HepG2 (cell line): ENCODE results near the gene CDSN.

Experiments
- CREB3 ChIP-seq: sonication (generic); formaldehyde crosslinking; IDR thresholded peaks from 2 replicates; pipeline ENCODE4 v1.5.0; 2020; ENCODE audit warnings: missing genetic modification reagents
- CTCF ChIP-seq: sonication (generic); formaldehyde crosslinking; IDR thresholded peaks from 2 replicates; pipeline ENCODE4 v1.5.0; 2020; ENCODE audit warnings: mild to moderate bottlenecking, missing genetic modification reagents, moderate library complexity
- EP300 ChIP-seq, 3 experiments: sonication (generic) in 1 of 3; formaldehyde crosslinking in 1 of 3; IDR thresholded peaks; 2 replicates each; pipeline versions ENCODE4 v1.5.1 to v1.6.1; 2011 to 2020; ENCODE audit warnings: low read depth in 2 of 3, low read length in 2 of 3, borderline replicate concordance in 1 of 3, improper control_type of control experiment in 1 of 3, mild to moderate bottlenecking in 1 of 3, missing genetic modification reagents in 1 of 3, moderate library complexity in 1 of 3
- IRF1 ChIP-seq: sonication (generic); formaldehyde crosslinking; IDR thresholded peaks from 2 replicates; pipeline ENCODE4 v1.4.0; 2020; ENCODE audit warnings: low read depth, mild to moderate bottlenecking, missing genetic modification reagents
- JUND ChIP-seq: sonication (generic); formaldehyde crosslinking; IDR thresholded peaks from 2 replicates; pipeline ENCODE4 v1.8.0; 2022; ENCODE audit warnings: mild to moderate bottlenecking, missing genetic modification reagents
- MAF1 ChIP-seq: sonication (generic); formaldehyde crosslinking; IDR thresholded peaks from 2 replicates; pipeline ENCODE4 v1.5.0; 2020; ENCODE audit warnings: missing genetic modification reagents, borderline replicate concordance
- NFYB ChIP-seq: sonication (generic); formaldehyde crosslinking; IDR thresholded peaks from 2 replicates; pipeline ENCODE4 v1.4.0; 2020; ENCODE audit warnings: missing genetic modification reagents
- POLR2AphosphoS5 ChIP-seq: IDR thresholded peaks from 2 replicates; pipeline ENCODE4 v1.6.1; 2012; ENCODE audit warnings: low read depth, low read length

- no peak for TF ChIP-seq IRF1
- no peak for TF ChIP-seq NFYB
- no peak for TF ChIP-seq CTCF (CRISPR knock-in tag)
- TF ChIP-seq POLR2AphosphoS5, result no peak
- TF ChIP-seq MAF1 (CRISPR knock-in tag), result no peak
- no peak for TF ChIP-seq JUND (CRISPR knock-in tag)
- no peak for TF ChIP-seq EP300 (IDR thresholded peaks at IDR 0.05; ENCODE audit: low read depth in 2 of 2, low read length in 2 of 2)
- no peak for TF ChIP-seq EP300 (CRISPR knock-in tag; IDR thresholded peaks at IDR 0.05; ENCODE audit: borderline replicate concordance)
- no peak for TF ChIP-seq CREB3 (CRISPR knock-in tag)
Observed at GRCh38 chr6:31125162-31125561, 4.9 kb upstream of the CDSN start.
